Stimulated activated CD4-positive, alpha-beta T cell treated with anti-CD3 and anti-CD28 coated beads, Interleukin-12 subunit alpha, Interleukin-12 subunit beta, amount 100 ng/mL, for 48 hours (primary cell): ENCODE results near the gene TBC1D22A.
"Not testable (repeated sequence)": the region's sequence is repeated elsewhere in the genome, so short reads cannot be mapped to it uniquely, and the experiment has no call there.

Source experiments
- DNase-seq, 3 donors: peaks; one replicate each; pipeline ENCODE4 v3.0.0-alpha.2; 2020; ENCODE audit warnings: low read depth in 2 of 3, low spot score in 1 of 3

The TBC1D22A gene

DNA sequence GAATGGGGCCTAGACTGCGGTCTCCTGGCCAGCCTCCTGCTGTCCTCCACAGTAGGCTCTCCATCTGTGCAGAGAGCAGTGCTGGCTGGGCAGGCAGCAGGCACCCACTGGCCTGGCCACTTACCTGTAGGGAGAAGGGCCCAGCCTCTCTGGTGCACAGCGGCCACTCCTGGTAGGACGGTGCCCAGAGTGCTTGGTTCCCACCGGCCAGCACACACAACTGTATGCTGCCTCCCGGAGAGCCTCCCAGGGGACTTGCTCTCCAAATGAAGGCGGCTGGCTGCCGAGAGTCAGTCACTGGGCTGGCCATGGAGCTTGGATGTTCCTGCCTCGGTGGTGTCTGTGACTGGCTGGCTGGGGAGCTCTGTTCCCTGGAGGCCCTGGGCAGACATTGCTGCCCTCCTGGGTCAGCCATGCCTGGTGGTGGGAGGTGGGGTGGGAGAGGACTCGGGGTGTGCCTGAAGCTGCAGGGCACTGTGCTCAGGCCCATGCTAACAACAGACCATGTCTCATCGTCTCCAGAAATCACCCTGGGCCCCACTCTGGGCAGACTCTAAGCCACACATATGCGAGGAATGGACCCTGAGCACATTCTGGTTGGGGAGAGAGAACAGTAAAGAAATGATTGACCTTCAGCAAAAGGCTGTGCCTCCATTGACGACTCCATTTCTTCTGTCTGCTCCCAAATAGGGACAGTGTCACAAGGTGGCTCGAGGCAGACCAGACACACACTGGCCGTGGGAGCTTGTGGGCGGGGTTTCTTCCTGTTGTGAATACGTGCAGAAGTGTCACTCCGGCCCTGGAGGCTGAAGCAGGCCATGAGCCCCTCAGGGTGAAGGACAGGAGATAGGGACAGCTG, 350.8 kb downstream of the TBC1D22A start:
- DNase-seq, result no peak

DNA sequence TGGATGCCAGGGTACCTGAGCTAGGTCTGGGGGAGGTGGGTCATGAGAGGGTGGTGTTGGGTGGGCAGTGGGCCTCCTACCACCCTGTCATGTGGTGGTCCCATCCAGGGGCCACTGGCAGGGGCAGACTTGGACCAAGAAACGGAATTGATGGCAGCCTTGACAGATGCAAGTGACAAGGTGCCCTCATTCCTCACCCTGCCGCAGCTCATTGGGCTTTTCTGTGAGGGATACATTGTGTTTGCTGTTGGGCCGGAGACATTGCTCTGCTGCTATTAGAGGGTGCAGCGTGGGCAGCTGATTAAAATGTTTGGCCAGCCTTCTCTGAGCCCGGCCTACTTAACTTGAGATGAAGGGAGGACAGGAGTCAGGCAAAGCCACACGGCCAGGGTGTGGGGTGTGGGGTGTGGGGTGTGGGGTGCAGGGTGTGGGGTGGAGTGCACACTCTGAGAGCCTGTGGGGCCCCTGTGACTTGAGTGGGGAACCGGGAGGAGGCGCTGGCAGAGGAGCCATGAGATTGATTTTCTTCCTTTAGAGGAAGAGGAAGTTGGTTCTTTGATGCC, 351.5 kb downstream of the TBC1D22A start:
- DNase-seq, result no peak

DNA sequence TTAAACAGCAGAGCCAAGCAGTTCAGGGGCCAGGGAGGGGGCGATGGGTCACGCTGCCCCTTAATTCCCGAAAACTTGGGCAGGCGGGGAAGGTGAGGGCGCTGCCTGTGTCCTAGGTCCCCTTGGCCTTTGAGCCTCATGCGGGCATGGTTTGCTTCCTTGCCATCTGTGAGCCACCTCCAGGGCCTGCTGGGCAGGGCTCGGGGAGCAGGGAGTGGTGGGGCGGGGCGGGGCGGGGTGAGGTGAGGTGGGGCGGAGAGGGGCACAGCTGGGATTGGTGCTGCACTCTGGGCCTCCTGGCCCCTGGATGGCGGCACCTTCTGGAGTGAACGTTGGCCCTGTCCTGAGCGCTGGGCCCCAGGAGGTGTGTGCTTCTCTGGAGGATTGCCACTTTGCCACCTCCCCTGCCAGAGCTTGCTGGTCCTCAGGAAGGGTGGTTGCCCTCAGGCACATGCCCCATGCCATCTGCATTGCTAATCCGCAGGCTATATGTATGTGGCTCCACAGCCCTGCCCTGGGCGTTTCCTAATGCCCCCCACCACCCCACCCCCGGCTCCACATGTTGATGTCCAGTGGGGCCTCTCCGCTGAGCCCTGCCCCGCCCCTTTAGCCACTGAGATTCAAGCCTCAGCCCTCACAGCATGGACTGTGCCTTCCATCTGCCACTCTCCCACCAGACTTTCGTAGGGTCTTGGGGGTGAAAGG, 352.5 kb downstream of the TBC1D22A start:
- DNase-seq, result no peak

DNA sequence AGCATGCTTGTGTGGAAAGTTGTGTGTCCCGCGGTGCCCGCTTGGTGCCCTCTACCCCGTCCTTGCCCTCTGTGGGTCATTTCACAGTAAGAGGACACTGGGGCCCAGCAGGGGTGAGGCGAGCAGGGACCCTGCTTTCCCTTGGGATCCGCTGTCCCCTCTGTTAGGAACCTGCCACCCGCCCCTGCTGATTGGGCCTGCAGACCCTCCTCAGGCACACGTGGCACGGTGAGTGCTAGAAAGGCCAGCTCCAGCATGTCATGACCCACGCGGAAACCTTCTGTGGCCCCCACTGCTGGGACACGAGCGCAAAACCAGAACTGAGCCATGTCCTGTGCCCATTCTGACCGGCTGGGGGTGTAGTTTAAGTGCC, 353.1 kb downstream of the TBC1D22A start:
- DNase-seq, result no peak

DNA sequence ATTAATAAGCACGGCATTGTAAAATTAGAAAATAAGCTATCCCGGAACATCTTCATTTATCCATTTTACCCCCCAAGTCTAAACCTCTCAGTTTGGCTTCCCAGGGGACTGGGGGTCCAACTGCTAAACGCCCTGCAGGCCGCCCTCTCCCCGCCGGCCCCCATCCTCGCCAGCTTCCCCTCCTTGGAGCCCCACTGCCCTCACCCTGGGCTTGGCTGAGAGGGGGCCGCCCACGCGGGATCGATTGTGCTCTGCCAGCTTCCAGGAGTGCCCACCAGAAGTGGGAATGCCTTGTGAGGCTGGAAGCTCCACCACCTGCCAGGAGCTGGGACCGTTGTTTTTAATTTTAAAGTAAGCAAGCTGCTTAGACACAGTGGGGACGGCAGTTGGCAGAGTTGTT, 353.5 kb downstream of the TBC1D22A start:
- no peak for DNase-seq

DNA sequence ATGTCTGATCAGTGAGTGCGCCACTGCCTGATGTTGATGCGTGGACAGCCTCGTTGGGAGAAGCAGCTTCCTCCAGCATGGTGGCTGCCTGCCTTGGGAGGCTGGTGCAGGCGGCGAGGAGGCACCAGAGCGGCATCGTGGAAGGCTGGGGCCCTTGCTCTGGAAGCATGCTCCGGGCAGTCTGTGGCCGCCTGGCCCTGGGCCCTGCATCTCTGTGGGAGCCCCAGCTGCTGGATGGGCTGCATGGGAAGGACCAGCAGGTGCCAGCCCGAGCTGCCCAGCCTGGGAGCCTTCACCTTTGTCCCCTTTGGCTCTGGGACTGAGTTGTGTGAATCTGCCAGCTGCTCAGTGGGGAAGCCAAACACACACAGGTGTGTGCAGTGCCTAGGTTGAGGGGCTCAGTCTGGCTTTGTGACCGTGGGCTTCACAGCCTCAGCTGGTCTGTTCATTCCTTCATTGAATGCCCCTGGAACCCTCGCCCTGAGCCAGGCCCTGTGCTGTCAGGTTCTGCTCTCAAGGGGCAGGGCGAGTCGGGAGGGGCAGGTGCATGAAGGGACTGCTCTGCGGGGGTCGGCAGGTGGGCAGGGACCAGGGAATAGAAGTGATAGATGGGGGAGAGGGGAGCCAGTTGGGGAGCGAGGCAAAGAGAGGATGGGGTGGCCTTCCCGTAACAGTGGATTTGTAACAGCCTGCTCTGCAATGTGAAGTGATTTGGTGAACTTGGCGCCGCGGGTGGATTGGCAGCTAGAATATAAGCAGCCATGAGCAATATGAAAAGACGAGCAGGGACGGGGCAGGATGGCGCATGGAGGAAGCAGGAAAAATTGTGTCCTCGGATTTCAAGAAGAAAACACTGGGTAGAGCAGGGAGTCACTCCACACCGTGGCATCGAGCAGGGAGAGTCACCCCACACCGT, 354.2 kb downstream of the TBC1D22A start:
- no peak for DNase-seq

DNA sequence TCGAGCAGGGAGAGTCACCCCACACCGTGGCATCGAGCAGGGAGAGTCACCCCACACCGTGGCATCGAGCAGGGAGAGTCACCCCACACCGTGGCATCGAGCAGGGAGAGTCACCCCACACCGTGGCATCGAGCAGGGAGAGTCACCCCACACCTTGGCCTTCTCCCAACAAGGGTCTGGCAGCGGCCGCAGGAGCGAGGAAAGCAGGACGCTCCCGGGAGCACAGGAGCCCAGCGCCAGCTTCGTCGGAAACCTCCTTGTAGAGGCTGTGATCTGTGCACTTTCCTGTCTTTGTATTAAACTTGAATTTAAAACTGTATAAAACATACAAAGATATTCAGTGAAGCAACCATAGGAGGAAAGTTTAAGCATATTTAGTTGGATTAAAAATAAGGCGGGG, 355.0 kb downstream of the TBC1D22A start:
- not testable (repeated sequence) for DNase-seq

DNA sequence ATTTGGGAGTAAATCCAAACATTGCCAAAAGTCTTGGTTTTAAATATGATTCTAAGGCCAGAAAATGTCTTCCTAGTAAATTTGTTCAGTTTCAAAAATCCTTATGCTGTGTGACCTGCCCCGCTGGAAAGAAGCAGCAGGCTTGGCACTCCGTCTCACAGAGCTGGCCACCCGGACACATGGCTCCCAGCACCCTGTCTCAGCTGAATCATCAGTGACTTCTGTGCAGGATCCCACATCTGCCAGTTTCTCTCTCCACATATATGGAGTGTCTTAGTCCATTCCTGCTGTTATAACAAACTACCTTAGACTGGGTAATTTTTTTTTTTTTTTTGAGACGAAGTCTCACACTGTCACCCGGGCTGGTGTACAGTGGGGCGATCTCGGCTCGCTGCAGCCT, 356.7 kb downstream of the TBC1D22A start:
- no peak for DNase-seq

DNA sequence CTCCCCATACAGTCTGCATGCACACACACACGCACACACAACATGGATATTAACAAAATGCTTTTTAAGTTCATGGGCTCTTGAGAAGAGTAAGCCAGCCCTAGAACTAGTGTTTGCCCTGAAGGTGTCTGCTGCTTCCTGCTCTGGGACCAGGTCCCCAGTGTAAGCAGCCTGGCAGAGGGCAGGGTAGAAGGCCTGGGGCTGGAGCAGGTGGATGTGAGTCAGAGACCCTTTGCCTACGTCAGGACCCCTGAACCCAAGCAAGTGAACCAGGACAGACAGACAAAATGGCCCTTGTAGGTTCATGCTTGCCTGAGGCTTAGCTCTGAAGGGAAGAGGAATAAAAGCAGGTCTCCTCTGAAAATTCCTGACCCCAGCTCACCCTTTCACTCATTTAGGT, 357.9 kb downstream of the TBC1D22A start:
- no peak for DNase-seq

DNA sequence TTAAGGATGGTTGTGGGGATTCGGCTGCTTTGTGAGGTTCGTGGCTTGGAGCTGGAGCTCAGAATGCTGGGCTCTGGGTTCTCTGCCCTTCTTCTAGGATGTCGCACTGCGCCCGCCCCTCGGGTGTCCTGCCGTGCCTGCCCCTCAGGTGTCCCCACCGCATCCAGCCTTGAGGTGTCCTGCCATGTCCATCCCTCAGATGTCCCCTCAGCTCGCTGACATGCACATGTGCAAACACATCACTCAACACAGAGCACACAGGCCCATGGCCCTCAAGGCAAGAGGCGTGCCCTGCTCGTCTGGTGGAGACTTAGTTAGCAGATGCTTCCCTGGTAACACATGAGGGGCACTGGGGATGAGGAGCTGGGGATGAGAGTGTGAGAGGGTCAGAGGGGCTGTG, 359.3 kb downstream of the TBC1D22A start:
- DNase-seq, result no peak

DNA sequence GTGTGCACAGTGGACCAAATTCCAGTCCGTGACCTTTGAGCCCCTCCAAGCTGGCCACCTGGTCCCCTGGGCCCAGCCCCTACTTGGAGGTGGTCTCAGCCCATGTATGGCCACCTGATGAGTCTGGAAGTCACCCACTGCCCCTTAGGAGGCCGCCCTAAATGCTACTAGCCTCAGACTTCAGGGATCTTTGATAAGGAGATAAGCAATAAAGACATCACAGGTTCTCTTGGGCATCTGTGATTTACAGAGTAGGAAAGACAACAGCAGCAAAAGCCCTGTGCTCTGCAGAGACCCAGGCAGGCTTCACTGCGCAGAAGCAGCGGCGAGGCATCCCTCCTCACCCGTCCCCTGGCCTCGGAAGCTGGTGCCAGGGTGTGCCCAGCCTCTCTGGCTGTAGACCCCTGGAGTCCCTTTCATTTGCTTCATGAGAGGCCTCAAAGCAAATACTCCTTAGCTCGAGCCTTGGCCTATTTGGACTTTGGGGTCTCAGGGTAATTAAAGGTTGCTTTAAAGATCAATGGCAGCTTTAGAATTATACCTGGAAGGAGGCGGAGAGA, 360.1 kb downstream of the TBC1D22A start:
- no peak for DNase-seq

DNA sequence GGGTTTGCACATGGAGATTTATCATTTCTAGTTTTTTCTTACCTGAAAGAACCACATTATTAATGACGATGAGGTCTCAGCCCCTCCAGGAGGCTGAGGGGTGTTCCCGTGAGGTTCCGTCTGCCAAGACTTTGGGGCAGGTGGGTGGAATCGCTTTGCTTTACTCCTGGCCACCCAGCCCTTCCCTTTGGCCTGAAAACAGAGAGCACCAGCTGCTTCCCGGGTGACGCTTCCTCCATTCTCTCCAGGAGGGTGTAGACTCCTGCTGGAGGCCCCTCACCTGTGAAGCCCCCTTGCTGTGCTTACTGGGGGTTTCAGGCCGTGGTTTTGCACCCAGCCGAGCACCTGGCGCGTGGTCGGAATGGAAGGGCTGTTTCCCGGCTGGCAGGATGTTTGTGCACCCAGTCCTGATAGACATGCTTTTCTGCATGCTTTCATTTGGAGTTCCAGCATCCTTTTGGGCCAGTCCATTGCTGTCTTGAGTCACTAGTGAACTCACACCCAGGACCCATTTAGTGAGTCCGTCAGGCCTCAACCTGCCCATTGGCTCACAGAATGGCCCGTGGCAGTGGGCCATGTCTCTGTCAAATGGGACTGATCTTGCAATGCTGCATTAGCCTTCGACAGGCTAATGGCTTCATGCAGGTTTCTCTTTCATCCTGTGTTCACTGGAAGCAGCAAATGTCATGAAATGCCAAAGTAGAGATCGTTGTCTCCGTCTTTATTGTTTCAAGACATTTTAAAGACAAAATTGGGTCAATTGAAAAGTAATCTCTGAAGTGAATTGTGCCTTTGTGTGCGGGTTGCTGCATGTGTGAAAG, 360.8 kb downstream of the TBC1D22A start:
- DNase-seq, result no peak

DNA sequence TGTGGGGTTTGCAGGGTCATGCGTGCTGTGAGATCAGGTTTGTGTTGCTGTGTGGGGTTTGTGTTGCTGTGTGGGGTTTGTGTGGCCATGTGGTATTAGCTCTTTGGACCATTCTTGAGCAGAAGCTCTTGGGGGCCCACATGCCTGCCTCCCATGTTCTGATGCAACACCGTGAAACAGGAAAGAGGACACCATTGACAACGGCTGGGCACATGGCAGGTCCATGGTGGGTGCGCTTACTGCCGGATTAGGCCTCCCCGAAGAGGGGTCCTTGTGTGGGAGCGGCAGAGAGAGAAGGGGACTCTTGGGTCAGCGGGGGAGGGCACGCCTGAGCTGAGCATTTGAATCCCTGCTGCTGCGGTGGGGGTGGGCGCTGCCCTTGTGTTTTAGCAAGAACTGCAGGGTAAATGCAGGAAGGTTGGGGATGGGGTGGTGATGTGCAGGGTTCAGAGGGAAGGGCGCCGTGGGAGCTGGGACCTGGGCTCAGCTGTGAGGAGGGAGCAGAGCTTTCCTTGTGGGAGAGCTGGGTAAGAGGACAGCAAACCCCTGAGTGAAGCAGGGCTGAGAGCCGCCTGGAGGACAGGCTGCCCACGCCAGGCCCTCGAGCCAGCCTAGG, 361.5 kb downstream of the TBC1D22A start:
- DNase-seq, result no peak

DNA sequence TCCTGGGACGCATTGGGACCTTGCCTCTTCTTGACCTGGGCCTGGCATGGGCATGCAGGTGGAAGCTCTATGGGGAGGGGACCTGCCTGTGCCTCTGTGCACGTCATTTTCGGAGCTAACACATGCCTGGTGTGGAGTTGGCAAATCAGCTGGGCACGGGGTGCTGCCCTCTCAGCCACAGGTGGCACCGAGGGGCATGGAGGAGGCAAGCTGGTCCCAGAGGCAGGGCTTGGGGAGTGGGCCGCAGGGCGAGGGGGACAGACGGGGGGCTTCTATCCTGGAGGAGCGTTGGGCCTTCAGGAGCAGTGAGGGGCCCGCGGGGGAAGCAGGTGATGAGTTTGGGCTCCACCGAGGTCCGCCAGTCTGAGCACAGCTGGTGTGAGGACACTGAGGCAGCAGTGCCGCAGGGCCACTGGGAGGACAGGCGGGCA, 362.0 kb downstream of the TBC1D22A start:
- DNase-seq, result no peak

DNA sequence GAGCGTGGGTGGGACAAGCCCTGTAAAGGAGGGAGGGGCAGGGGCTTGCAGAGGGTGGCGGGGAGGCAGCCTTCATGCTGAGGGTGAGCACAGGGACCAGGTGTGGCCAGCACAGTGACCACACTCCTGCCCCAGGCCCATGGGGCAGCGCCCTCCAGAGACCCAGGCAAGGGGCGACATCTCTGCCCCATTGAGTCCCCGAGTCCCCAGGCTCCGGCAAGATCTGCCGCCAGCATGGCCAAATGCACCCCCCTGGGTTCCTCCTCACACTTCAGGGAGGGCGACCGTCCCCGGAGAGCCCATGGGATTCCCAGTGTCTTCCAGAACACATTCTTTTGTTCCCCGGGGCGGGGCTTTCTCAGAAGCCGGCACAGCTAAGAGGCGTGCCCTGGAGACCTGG, 362.5 kb downstream of the TBC1D22A start:
- no peak for DNase-seq

DNA sequence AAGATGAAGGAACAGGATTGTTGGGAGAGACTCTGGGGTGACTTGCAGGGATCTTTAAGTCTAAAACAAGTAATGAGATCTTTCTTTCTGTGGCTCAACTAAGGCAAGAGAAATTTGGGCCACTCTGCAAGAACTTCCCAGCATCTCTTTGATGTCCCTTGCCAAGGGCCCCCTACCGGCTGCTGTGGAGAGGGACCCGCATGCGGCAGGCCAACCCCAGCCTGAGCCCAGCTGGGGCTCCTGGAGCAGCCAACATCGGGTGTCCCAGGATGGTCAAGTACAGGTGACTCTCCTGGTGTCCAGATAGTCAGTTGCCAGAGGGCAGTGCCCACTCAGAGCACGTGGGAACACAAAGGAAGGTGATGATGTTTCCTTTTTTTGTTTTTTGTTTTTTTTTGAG, 363.2 kb downstream of the TBC1D22A start:
- DNase-seq, result no peak

DNA sequence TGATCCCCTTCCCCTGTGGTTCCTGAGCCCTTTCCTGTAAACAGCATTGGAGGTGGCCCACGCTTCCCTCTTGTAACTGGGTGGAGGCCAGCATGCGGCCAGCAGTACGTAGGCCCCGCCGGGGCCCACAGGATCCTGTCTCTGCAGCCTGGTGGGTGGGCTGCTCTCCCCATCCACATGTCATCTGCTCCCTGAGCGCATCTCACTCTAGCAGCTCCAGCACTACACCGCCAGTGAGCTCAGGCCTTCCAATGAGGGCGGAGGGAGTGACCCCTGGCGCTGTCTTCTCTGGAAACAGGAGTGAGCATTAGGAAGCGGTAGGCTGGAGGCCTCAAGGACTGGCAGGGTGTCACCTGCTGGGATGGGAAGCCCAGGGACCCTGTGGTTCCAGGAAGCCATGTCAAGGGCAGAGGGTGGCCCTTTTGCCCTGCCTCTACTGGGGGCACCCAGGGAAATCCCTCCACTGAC, 363.9 kb downstream of the TBC1D22A start:
- no peak for DNase-seq

DNA sequence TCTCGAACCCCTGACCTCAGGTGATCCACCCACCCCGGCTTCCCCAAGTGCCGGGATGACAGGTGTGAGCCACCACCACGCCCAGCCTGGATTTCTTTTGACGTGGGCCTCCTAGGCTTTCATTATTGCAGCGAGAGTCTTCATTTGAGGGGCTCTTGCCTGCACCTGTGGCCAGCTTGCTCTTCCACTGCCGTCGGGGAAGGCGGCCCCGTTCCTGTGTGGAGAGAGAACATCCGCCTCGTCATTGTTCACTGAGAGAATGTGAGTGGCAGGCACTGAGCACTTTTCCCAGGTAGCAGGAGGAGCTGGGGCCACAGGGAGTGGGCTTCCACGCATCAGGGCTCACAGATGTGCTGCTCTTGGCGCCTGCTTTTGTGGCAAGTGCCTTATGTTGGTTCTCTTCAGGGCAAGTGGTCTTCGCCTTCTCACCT, 365.0 kb downstream of the TBC1D22A start:
- DNase-seq, result no peak

DNA sequence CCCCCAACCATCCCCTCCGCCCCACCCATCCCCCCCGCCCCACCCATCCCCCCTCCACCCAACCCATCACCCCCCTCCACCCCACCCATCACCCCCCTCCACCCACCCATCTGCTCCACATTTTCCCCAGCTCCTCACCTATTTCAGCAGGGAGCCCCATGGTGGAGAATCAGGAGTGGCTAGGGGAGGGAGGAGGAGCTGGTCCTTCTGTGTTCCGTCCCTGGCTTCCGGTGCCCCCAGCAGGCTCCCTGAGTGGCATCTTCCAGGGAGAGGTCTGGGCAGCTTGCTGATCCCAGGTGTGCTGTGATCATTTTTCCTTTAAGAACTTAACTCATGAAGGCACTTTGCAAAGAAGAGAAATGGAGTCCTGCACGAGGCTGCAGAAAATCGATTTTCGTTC, 365.8 kb downstream of the TBC1D22A start:
- no peak for DNase-seq
